ENCODE measurements around the gene NDST1. TPM values are rescaled to one million over a fixed set of nuclear protein-coding genes. Genes with fewer than 3 reads are reported as not detected.
A peak's percentile ranks its signal among the peaks of the same experiment; 100 is the strongest.

Gene NDST1
- total and polyA plus RNA-seq, 10 donors = 6.1 to 360 (median 223) TPM

- peaks cover 0 to 99% (median 65%) of the 10 kb centered on the region in 6 donors for H3K36me3 ChIP-seq
- H3K4me1 ChIP-seq = peaks cover 5 to 71% (median 41%) of the 10 kb centered on the region in 6 donors
- peak overlapping the region in 6 of 8 donors; percentile 19 to 80 (median 67) for H3K27ac ChIP-seq
- no peak for DNase-seq
- no peaks in the 10 kb centered on the region for H3K9me3 ChIP-seq
- no peaks in the 10 kb centered on the region for H3K27me3 ChIP-seq (replicated peaks in 1 of 7)
- H3K4me3 ChIP-seq = no peak overlapping the region
- intact Hi-C loops (cut with DNase I; ENCODE audit: low total_unique reads) = no loop called here
- TF ChIP-seq CTCF (IDR thresholded peaks at IDR 0.05 in 8 of 11, conservative IDR thresholded peaks at IDR 0.05 in 3 of 11) (no peak), POLR2AphosphoS5 (IDR thresholded peaks at IDR 0.05) (peak in 1 of 3 donors; percentile 27)
Observed at GRCh38 chr5:150541895-150542294, 34.0 kb downstream of the NDST1 start.

GRCh38 chr5:150542933-150543445 is 35.1 kb downstream of the NDST1 start:
- no peak overlapping the region for H3K4me3 ChIP-seq
- WGBS, 5 donors = 53 to 64% (median 56%) methylated on average over 12 of the region's 12 CpGs
- peak; percentile 55 to 89 (median 83) for TF ChIP-seq POLR2AphosphoS5 (IDR thresholded peaks at IDR 0.05)
- no peak for TF ChIP-seq POLR2A (IDR thresholded peaks at IDR 0.05)
- intact Hi-C loops (cut with DNase I; ENCODE audit: low total_unique reads) = no loop called here
- no peaks in the 10 kb centered on the region for H3K9me3 ChIP-seq
- H3K4me1 ChIP-seq = peaks cover 5 to 67% (median 39%) of the 10 kb centered on the region in 6 donors
- H3K36me3 ChIP-seq = peaks cover 0 to 99% (median 68%) of the 10 kb centered on the region in 6 donors
- peak; percentile 83 for DNase-seq
- no peaks in the 10 kb centered on the region for H3K27me3 ChIP-seq (replicated peaks in 1 of 7)
- peak overlapping the region in 6 of 8 donors; percentile 36 to 80 (median 67) for H3K27ac ChIP-seq

GRCh38 chr5:150544611-150545219 is 36.8 kb downstream of the NDST1 start:
- TF ChIP-seq POLR2AphosphoS5 (IDR thresholded peaks at IDR 0.05) (peak; percentile 50 to 63 (median 62)), POLR2A (IDR thresholded peaks at IDR 0.05) (no peak), CTCF (IDR thresholded peaks at IDR 0.05 in 8 of 11, conservative IDR thresholded peaks at IDR 0.05 in 3 of 11) (peak; percentile 41 to 89 (median 88))
- 35 to 57% (median 50%) methylated on average over 5 to 8 of the region's 8 CpGs for WGBS, 5 donors
- no peaks in the 10 kb centered on the region for H3K27me3 ChIP-seq (replicated peaks in 1 of 7)
- peaks cover 5 to 50% (median 32%) of the 10 kb centered on the region in 6 donors for H3K4me1 ChIP-seq
- intact Hi-C loops (cut with DNase I; ENCODE audit: low total_unique reads) = no loop called here
- H3K27ac ChIP-seq = peak overlapping the region in 5 of 8 donors; percentile 17 to 80 (median 71)
- DNase-seq = peak; percentile 91
- no peak overlapping the region for H3K4me3 ChIP-seq
- H3K36me3 ChIP-seq = peaks cover 0 to 99% (median 73%) of the 10 kb centered on the region in 6 donors
- no peaks in the 10 kb centered on the region for H3K9me3 ChIP-seq

GRCh38 chr5:150545246-150545645 is 37.3 kb downstream of the NDST1 start:
- TF ChIP-seq POLR2A (IDR thresholded peaks at IDR 0.05) = no peak
- TF ChIP-seq POLR2AphosphoS5 (IDR thresholded peaks at IDR 0.05) = no peak
- no peak for TF ChIP-seq CTCF (IDR thresholded peaks at IDR 0.05 in 8 of 11, conservative IDR thresholded peaks at IDR 0.05 in 3 of 11)
- H3K4me3 ChIP-seq = no peak overlapping the region
- intact Hi-C loops (cut with DNase I; ENCODE audit: low total_unique reads) = no loop called here
- peak overlapping the region in 4 of 8 donors; percentile 17 to 75 (median 54) for H3K27ac ChIP-seq
- H3K27me3 ChIP-seq (replicated peaks in 1 of 7) = no peaks in the 10 kb centered on the region
- H3K4me1 ChIP-seq = peaks cover 5 to 45% (median 27%) of the 10 kb centered on the region in 6 donors
- 90 to 94% (median 92%) methylated on average over 13 of the region's 13 CpGs for WGBS, 5 donors
- DNase-seq = no peak
- H3K9me3 ChIP-seq = no peaks in the 10 kb centered on the region
- peaks cover 0 to 99% (median 71%) of the 10 kb centered on the region in 6 donors for H3K36me3 ChIP-seq

Data from spleen (tissue), 11 donors.